OCI-LY1 (cell line): Measurements from ENCODE around the gene TMEM132C.

ENCODE experiments used
- H2AFZ ChIP-seq: fragments of 200-600 bp; sonication (generic), shearing (Covaris generic); 2 replicates; pipeline ENCODE4 v1.6.0; 2014; ENCODE audit warnings: antibody characterized with exemption, mild to moderate bottlenecking, low read length
- H3F3A ChIP-seq: fragments of 200-600 bp; sonication (generic), shearing (Covaris generic); 2 replicates; pipeline ENCODE4 v1.6.0; 2014; ENCODE audit warnings: mild to moderate bottlenecking, antibody characterized with exemption, low read length, moderate library complexity; ENCODE audit not compliant: insufficient read depth
- H3K27ac ChIP-seq: fragments of 200-600 bp; sonication (generic); 2 replicates; pipeline ENCODE4 v1.5.1; 2014; ENCODE audit warnings: low read length, mixed run types, mild to moderate bottlenecking, low read depth; ENCODE audit not compliant: poor library complexity, severe bottlenecking
- H3K27me3 ChIP-seq: fragments of 200-600 bp; sonication (generic); 2 replicates; pipeline ENCODE4 v1.6.0; 2014; ENCODE audit warnings: antibody characterized with exemption, mild to moderate bottlenecking, low read length, moderate library complexity; ENCODE audit not compliant: insufficient read depth
- H3K36me3 ChIP-seq: fragments of 200-600 bp; sonication (generic); 2 replicates; pipeline ENCODE4 v1.6.1; 2014; ENCODE audit warnings: mild to moderate bottlenecking, antibody characterized with exemption, low read length, moderate library complexity, mixed read lengths; ENCODE audit not compliant: insufficient read depth
- H3K4me1 ChIP-seq: fragments of 200-600 bp; sonication (generic); 2 replicates; pipeline ENCODE4 v1.5.1; 2014; ENCODE audit warnings: mild to moderate bottlenecking, low read length, moderate library complexity; ENCODE audit not compliant: insufficient read depth, severe bottlenecking
- H3K4me2 ChIP-seq: fragments of 200-600 bp; sonication (generic), shearing (Covaris generic); 2 replicates; pipeline ENCODE4 v1.6.1; 2014; ENCODE audit warnings: low read length
- H3K4me3 ChIP-seq: fragments of 200-600 bp; sonication (generic); 2 replicates; pipeline ENCODE4 v1.5.1; 2014; ENCODE audit warnings: low read length, low read depth, mild to moderate bottlenecking, mixed read lengths; ENCODE audit not compliant: poor library complexity, severe bottlenecking
- H3K79me2 ChIP-seq: fragments of 200-600 bp; shearing (Covaris generic); 2 replicates; pipeline ENCODE4 v1.6.1; 2016; ENCODE audit warnings: mixed run types, low read length, mixed read lengths; ENCODE audit not compliant: insufficient read depth
- H3K9ac ChIP-seq: fragments of 200-600 bp; sonication (generic), shearing (Covaris generic); 2 replicates; pipeline ENCODE4 v1.6.1; 2014; ENCODE audit warnings: mild to moderate bottlenecking, low read length, mixed read lengths
- H3K9me2 ChIP-seq: fragments of 200-600 bp; sonication (generic), shearing (Covaris generic); 2 replicates; pipeline ENCODE4 v1.6.1; 2014; ENCODE audit warnings: low read depth, mild to moderate bottlenecking, low read length, mixed read lengths
- H3K9me3 ChIP-seq: fragments of 200-600 bp; shearing (Covaris generic); 2 replicates; pipeline ENCODE4 v1.6.1; 2014; ENCODE audit warnings: low read length, mixed read lengths
- H4K20me1 ChIP-seq: fragments of 200-600 bp; sonication (generic), shearing (Covaris generic); 2 replicates; pipeline ENCODE4 v1.6.0; 2016; ENCODE audit warnings: mild to moderate bottlenecking, low read length; ENCODE audit not compliant: insufficient read depth
- CTCF ChIP-seq: fragments of 200-600 bp; sonication (generic), shearing (Covaris generic); IDR thresholded peaks from 2 replicates; pipeline ENCODE4 v1.5.1; 2017; ENCODE audit warnings: mild to moderate bottlenecking, antibody characterized with exemption, low read length, moderate library complexity, mixed read lengths
- EZH2 ChIP-seq: fragments of 200-600 bp; sonication (generic), shearing (Covaris generic); IDR thresholded peaks from 2 replicates; pipeline ENCODE4 v1.8.0; 2017; ENCODE audit warnings: borderline replicate concordance, mixed run types, mild to moderate bottlenecking, antibody characterized with exemption, low read length, moderate library complexity, mixed read lengths

The TMEM132C gene

GRCh38 chr12:128337431-128338170, 70.6 kb downstream of the TMEM132C start:
- H3K4me3 ChIP-seq: no peak overlapping the region

DNA sequence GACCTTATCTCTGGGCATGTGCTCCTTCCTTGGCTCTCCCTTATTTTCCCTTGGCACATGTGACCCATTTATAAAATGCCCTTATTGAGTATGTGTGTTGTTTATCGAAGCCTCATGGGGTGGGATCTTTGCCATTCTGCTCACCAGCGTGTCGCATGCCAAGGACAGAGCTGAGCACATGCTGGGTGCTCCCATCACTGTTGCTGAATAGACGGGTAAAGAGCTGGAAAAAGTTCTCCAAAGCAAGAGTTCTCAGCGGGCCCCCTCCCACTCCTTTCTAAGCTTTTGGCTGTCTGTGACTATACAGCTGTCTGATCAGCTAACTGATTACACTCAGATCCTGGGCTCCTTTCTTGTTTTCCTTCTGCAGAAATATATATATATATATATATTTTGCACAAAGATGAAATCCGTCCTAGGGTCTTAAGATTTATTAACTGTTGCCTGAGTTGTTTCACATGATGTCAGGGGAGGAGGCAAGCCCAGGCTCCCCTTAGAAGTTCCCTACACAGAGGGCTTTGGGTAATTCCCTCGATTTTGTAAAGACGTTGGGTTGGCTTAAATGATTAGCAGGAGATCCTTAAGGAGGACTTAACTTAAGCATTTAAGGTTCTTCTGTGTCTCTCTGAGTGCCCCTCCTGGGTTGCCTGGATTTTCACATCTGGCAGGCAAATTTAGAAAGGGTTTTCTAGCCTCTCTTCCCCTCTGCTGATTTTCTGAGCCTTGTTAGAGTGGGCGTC, 71.6 kb downstream of the TMEM132C start:
- Histone ChIP-seq H3F3A (no peaks in the 10 kb centered on the region), H3K9ac (no peak overlapping the region), H3K27ac (no peak overlapping the region), H3K4me3 (no peak overlapping the region), H3K27me3 (no peaks in the 10 kb centered on the region), H3K4me2 (no peak overlapping the region), H2AFZ (no peak overlapping the region), H3K79me2 (no peaks in the 10 kb centered on the region), H3K36me3 (no peaks in the 10 kb centered on the region), H3K4me1 (no peaks in the 10 kb centered on the region), H3K9me2 (no peaks in the 10 kb centered on the region), H3K9me3 (no peaks in the 10 kb centered on the region), H4K20me1 (no peaks in the 10 kb centered on the region)
- TF ChIP-seq CTCF: no peak
- no peak for TF ChIP-seq EZH2

More at GRCh38 chr12:128337431-128338170, 70.6 kb downstream of the TMEM132C start:
- no peak overlapping the region for H3K4me2 ChIP-seq
- H3K9ac ChIP-seq: no peak overlapping the region
- no peaks in the 10 kb centered on the region for H3K9me2 ChIP-seq
- H2AFZ ChIP-seq: no peak overlapping the region
- TF ChIP-seq CTCF (no peak), EZH2 (no peak)
- no peaks in the 10 kb centered on the region for H3K4me1 ChIP-seq
- H4K20me1 ChIP-seq: no peaks in the 10 kb centered on the region
- no peaks in the 10 kb centered on the region for H3K36me3 ChIP-seq
- H3K27ac ChIP-seq: no peak overlapping the region
- no peaks in the 10 kb centered on the region for H3K9me3 ChIP-seq
- H3K79me2 ChIP-seq: no peaks in the 10 kb centered on the region
- no peaks in the 10 kb centered on the region for H3K27me3 ChIP-seq
- H3F3A ChIP-seq: no peaks in the 10 kb centered on the region

DNA sequence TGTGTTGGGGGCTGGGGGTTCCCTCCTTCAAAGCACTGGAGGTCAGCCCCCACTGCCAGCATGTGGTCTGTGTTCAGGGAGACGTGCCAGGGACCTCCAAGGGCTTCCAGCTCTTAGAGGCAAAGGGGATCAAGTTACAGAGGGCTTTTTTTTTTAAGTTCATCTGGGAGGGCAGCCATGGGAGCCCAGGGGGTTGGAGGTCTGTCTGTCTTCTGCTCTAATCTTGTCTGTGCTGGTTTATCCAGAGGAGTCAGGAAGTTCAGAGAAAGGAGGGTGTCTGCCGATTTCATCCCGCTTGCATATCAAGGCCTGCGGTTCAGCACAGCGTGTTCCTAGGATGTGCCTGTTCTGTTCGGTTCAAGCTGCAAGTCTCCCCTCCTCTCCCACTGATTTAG, 72.2 kb downstream of the TMEM132C start:
- Histone ChIP-seq H3F3A (no peaks in the 10 kb centered on the region), H3K27ac (no peak overlapping the region), H3K9ac (no peak overlapping the region), H4K20me1 (no peaks in the 10 kb centered on the region), H3K4me2 (no peak overlapping the region), H3K79me2 (no peaks in the 10 kb centered on the region), H3K4me1 (no peaks in the 10 kb centered on the region), H3K9me3 (no peaks in the 10 kb centered on the region), H3K27me3 (no peaks in the 10 kb centered on the region), H3K4me3 (no peak overlapping the region), H3K36me3 (no peaks in the 10 kb centered on the region), H3K9me2 (no peaks in the 10 kb centered on the region), H2AFZ (no peak overlapping the region)
- TF ChIP-seq CTCF (no peak), EZH2 (no peak)
